ENCODE data around the gene TEX26. TPM values are rescaled to one million over a fixed set of nuclear protein-coding genes. Genes with fewer than 3 reads are reported as not detected.

TEX26 gene
- total and polyA plus RNA-seq, 2 donors, result 0.16 TPM; not detected in 1

- H3K36me3 ChIP-seq (ENCODE audit: insufficient read depth), result no peaks in the 10 kb centered on the region
- H3K27ac ChIP-seq (ENCODE audit: low read depth), result no peak overlapping the region
- H3K4me3 ChIP-seq (ENCODE audit: low read depth, low read length), result no peak overlapping the region
- DNase-seq (ENCODE audit: extremely low spot score), result peak; percentile 41
- no peaks in the 10 kb centered on the region for H3K4me1 ChIP-seq (ENCODE audit: insufficient read depth)
- 29% methylated on average over 8 of the region's 8 CpGs for WGBS
Measured at GRCh38 chr13:30998136-30999088, 66.0 kb downstream of the TEX26 start.

- Histone ChIP-seq H3K4me3 (ENCODE audit: low read depth, low read length) (no peak overlapping the region), H3K4me1 (ENCODE audit: insufficient read depth) (no peaks in the 10 kb centered on the region), H3K36me3 (ENCODE audit: insufficient read depth) (no peaks in the 10 kb centered on the region), H3K27ac (ENCODE audit: low read depth) (no peak overlapping the region)
- no peak for DNase-seq (ENCODE audit: extremely low spot score)
- 80% methylated on average over 3 of the region's 3 CpGs for WGBS
Measured at GRCh38 chr13:31000889-31001288, 68.4 kb downstream of the TEX26 start.

DNA sequence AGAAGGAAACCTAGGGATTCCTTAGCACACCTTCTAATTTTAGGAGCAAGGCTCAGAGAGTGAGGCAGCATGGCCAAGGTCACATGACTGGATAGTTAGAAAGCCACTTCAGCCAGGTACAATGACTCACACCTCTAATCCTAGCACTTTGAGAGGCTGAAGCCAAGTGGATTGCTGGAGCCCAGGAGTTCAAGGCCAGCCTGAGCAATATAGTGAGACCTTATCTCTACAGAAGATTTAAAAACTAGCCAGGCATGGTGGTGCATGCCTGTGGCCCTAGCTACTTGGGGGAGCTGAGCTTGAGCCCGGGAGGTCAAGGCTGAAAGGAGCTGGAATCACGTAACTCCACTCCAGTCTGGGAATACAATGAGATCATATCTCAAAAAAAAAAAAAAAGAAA, 69.2 kb downstream of the TEX26 start:
- no peaks in the 10 kb centered on the region for H3K4me1 ChIP-seq (ENCODE audit: insufficient read depth)
- H3K27ac ChIP-seq (ENCODE audit: low read depth), result no peak overlapping the region
- H3K4me3 ChIP-seq (ENCODE audit: low read depth, low read length), result no peak overlapping the region
- 69% methylated on average over 2 of the region's 2 CpGs for WGBS
- H3K36me3 ChIP-seq (ENCODE audit: insufficient read depth), result no peaks in the 10 kb centered on the region
- DNase-seq (ENCODE audit: extremely low spot score), result no peak

DNA sequence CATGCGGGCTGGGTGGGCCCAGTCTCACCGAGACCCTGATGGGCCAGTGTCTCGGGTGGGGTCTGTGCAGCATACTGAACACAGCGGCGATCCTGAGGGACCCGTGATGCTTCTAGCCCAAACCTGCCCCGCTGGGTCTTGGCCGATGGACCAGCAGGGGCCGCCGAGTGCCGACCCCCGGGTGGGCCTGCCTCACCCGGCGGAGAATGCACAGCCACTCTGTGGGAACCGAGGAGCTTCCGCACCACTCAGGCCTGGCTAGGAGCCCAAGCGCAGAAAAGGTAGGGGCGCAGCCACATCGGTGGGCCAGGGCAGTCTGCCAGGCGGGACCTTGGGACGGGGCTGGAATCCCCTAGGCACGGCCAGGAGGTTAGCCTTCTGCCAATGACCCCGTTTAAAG, 72.6 kb downstream of the TEX26 start:
- no peak overlapping the region for H3K27ac ChIP-seq (ENCODE audit: low read depth)
- no peak for DNase-seq (ENCODE audit: extremely low spot score)
- WGBS, result 96% methylated on average over 23 of the region's 23 CpGs
- no peaks in the 10 kb centered on the region for H3K36me3 ChIP-seq (ENCODE audit: insufficient read depth)
- H3K4me3 ChIP-seq (ENCODE audit: low read depth, low read length), result no peak overlapping the region
- H3K4me1 ChIP-seq (ENCODE audit: insufficient read depth), result no peaks in the 10 kb centered on the region

GRCh38 chr13:31007417-31007816, 75.0 kb downstream of the TEX26 start:
- Histone ChIP-seq H3K4me1 (ENCODE audit: insufficient read depth) (no peaks in the 10 kb centered on the region), H3K4me3 (ENCODE audit: low read depth, low read length) (no peak overlapping the region), H3K36me3 (ENCODE audit: insufficient read depth) (no peaks in the 10 kb centered on the region), H3K27ac (ENCODE audit: low read depth) (no peak overlapping the region)
- 82% methylated on average over 4 of the region's 4 CpGs for WGBS
- no peak for DNase-seq (ENCODE audit: extremely low spot score)

DNA sequence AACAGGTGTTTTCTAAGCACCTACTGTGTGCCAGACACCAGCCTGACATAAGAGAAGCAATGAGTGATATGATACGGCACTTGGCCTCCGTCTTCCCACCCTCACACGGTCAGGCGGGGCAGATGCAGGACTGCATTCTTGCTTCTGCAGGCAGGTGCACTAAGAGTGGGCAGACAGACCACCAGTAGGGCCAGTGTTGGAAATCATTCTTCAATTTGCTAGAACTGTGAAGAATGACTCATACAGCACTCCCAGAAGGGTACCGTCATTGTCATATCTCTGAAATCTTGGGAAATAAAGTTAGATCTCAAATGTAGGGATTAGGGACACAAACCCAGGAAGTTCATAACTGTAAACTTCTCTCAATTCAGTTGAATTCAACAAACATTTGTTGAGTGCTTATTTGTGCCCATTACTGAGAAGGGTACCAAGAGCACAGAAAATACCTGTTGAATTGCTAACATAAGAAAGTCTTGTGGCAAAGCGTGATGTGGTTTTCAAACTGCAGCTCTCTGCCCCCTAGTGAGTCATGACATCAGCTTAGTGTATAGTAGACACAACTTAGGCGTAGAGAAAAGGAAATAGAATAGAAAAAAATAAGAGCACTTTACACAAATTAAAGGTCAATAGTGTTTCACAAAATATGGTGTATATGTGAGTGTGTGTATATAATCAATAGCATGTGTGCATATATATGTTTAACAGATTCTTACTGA, 76.1 kb downstream of the TEX26 start:
- WGBS, result 85% methylated on average over 7 of the region's 7 CpGs

DNA sequence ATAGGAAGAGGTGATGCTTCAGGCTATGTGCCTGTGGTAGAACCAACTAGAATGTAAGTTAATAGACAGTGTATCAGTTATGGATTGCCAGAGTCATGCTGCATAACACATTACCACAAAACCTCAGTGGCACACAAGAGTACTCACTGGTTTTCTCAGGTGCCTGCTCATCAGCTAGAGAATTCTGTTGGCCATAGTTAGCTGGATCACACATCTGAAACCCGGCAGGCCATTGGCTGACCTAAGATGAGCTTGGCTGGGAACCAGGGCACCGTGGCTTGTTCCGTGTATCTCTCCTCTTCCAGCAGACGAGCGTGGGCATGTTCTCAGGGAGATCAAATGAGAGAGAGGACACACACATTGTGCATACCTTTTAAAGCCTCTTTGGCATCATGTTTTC, 76.7 kb downstream of the TEX26 start:
- Histone ChIP-seq H3K4me3 (ENCODE audit: low read depth, low read length) (no peak overlapping the region), H3K27ac (ENCODE audit: low read depth) (no peak overlapping the region), H3K36me3 (ENCODE audit: insufficient read depth) (no peaks in the 10 kb centered on the region), H3K4me1 (ENCODE audit: insufficient read depth) (no peaks in the 10 kb centered on the region)
- no peak for DNase-seq (ENCODE audit: extremely low spot score)
- WGBS, result 73% methylated on average over 5 of the region's 5 CpGs

More for the DNA sequence above, 76.1 kb downstream of the TEX26 start:
- Histone ChIP-seq H3K4me3 (ENCODE audit: low read depth, low read length) (no peak overlapping the region), H3K27ac (ENCODE audit: low read depth) (no peak overlapping the region), H3K4me1 (ENCODE audit: insufficient read depth) (no peaks in the 10 kb centered on the region), H3K36me3 (ENCODE audit: insufficient read depth) (no peaks in the 10 kb centered on the region)
- DNase-seq (ENCODE audit: extremely low spot score), result no peak

GRCh38 chr13:31010296-31010695, 77.8 kb downstream of the TEX26 start:
- no peak for DNase-seq (ENCODE audit: extremely low spot score)
- Histone ChIP-seq H3K4me1 (ENCODE audit: insufficient read depth) (no peaks in the 10 kb centered on the region), H3K36me3 (ENCODE audit: insufficient read depth) (no peaks in the 10 kb centered on the region), H3K27ac (ENCODE audit: low read depth) (no peak overlapping the region), H3K4me3 (ENCODE audit: low read depth, low read length) (no peak overlapping the region)
- 89% methylated on average over 2 of the region's 2 CpGs for WGBS

DNA sequence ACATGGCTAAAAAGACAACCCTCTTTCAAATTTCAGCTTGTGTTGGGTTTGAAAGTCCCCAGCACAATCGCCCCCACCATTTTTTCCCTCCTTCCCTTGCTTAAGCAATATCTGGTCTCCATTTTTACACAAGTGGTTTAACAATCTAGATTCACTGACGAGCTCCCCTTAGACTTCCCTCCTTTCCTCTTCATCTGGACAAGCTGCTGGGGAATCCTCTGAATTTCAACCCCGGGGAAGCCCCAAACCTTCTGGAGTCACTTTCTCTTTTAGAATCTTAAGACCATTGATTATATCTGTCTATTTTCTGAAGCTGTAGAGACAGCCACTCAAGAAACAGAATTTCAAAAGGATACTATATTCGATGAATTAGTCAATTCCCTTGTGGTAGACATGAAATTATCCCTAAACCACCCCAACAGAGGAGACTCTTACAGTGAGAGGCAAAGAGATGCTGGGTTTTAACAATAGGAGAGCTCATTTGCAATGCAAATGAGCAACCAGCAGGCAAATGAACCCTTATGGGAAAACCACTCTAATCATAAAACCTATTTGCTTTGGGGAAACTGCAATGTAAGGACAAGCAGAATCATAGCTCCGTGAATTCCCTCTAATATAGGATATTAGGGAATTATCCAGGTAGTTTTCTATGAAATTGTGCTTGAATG, 78.9 kb downstream of the TEX26 start:
- DNase-seq (ENCODE audit: extremely low spot score), result no peak
- Histone ChIP-seq H3K4me1 (ENCODE audit: insufficient read depth) (no peaks in the 10 kb centered on the region), H3K4me3 (ENCODE audit: low read depth, low read length) (no peak overlapping the region), H3K36me3 (ENCODE audit: insufficient read depth) (no peaks in the 10 kb centered on the region), H3K27ac (ENCODE audit: low read depth) (no peak overlapping the region)
- WGBS, result 75% methylated on average over 5 of the region's 5 CpGs

- no peak for DNase-seq (ENCODE audit: extremely low spot score)
- WGBS, result 82% methylated on average over 7 of the region's 7 CpGs
- no peak overlapping the region for H3K4me3 ChIP-seq (ENCODE audit: low read depth, low read length)
- H3K36me3 ChIP-seq (ENCODE audit: insufficient read depth), result no peaks in the 10 kb centered on the region
- no peak overlapping the region for H3K27ac ChIP-seq (ENCODE audit: low read depth)
- H3K4me1 ChIP-seq (ENCODE audit: insufficient read depth), result no peaks in the 10 kb centered on the region
Measured at GRCh38 chr13:31011901-31012654, 79.6 kb downstream of the TEX26 start.

DNA sequence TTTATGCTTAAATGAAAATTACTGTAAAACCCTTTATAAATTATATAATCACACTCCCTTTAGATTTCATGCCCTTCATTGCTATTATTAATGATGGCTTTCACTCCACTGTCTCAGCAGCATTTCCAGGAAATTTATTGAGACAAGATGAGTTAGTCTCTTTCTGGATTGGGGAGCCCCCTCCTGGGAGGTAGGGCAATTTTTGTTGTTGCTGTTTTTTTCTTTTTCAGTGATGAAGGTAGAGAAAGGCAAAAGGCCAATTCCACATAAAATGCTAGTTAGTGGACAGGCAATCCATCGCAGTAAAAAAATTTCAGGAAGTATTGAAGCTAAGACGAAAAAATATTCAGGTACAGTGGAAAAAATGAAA, 80.2 kb downstream of the TEX26 start:
- 77% methylated on average over 2 of the region's 2 CpGs for WGBS

GRCh38 chr13:31014456-31014855, 82.0 kb downstream of the TEX26 start:
- DNase-seq (ENCODE audit: extremely low spot score), result no peak
- no peaks in the 10 kb centered on the region for H3K36me3 ChIP-seq (ENCODE audit: insufficient read depth)
- no peaks in the 10 kb centered on the region for H3K4me1 ChIP-seq (ENCODE audit: insufficient read depth)
- 91% methylated on average over 1 of the region's 1 CpG for WGBS
- H3K27ac ChIP-seq (ENCODE audit: low read depth), result no peak overlapping the region
- H3K4me3 ChIP-seq (ENCODE audit: low read depth, low read length), result no peak overlapping the region

More for the DNA sequence above, 80.2 kb downstream of the TEX26 start:
- DNase-seq (ENCODE audit: extremely low spot score), result no peak
- H3K4me3 ChIP-seq (ENCODE audit: low read depth, low read length), result no peak overlapping the region
- no peaks in the 10 kb centered on the region for H3K4me1 ChIP-seq (ENCODE audit: insufficient read depth)
- H3K27ac ChIP-seq (ENCODE audit: low read depth), result no peak overlapping the region
- H3K36me3 ChIP-seq (ENCODE audit: insufficient read depth), result no peaks in the 10 kb centered on the region

GRCh38 chr13:31015199-31015598, 82.7 kb downstream of the TEX26 start:
- Histone ChIP-seq H3K4me3 (ENCODE audit: low read depth, low read length) (no peak overlapping the region), H3K36me3 (ENCODE audit: insufficient read depth) (no peaks in the 10 kb centered on the region), H3K27ac (ENCODE audit: low read depth) (no peak overlapping the region), H3K4me1 (ENCODE audit: insufficient read depth) (no peaks in the 10 kb centered on the region)
- DNase-seq (ENCODE audit: extremely low spot score), result no peak

All from urinary bladder (tissue), 4 donors.